A673 (cell line): ENCODE data around the gene RSRC1. TPM values are rescaled to one million over a fixed set of nuclear protein-coding genes. Genes with fewer than 3 reads are reported as not detected.

Source experiments
- BruUV-seq: library from RNA; stranded (reverse); fragments of 400-500 nt; replicated peaks from 2 replicates; lab custom pipeline; 2021; lab: Mats Ljungman, UMichigan
- CTCF ChIA-PET: fragments of 300-600 bp; sonication (Branson Sonifier 250); formaldehyde crosslinking; loops from one replicate; lab custom pipeline; 2022; ENCODE audit warnings: antibody characterized with exemption; lab: Charles Lee
- POLR2A ChIA-PET: fragments of 300-600 bp; sonication (Branson Sonifier 250); formaldehyde crosslinking; loops from one replicate; lab custom pipeline; 2022; ENCODE audit warnings: antibody characterized with exemption; ENCODE audit not compliant: low non-redundant PET; lab: Charles Lee
- DNase-seq: peaks from one replicate; pipeline ENCODE4 v3.0.0-alpha.2; 2015; ENCODE audit warnings: low spot score
- H3K27ac ChIP-seq: fragments of 200-600 bp; sonication (generic); 2 replicates; pipeline ENCODE4 v1.5.1; 2016; ENCODE audit warnings: mixed run types, low read depth, mild to moderate bottlenecking, mixed read lengths, antibody characterized with exemption, low read length; ENCODE audit not compliant: poor library complexity, severe bottlenecking
- H3K27me3 ChIP-seq: fragments of 200-600 bp; sonication (generic); replicated peaks from 2 replicates; pipeline ENCODE4 v1.6.1; 2017; ENCODE audit warnings: mixed run types, low read depth, mild to moderate bottlenecking, mixed read lengths, antibody characterized with exemption, low read length; ENCODE audit not compliant: insufficient read depth, poor library complexity
- H3K36me3 ChIP-seq: fragments of 200-600 bp; sonication (generic); 2 replicates; pipeline ENCODE4 v1.6.1; 2016; ENCODE audit warnings: mixed run types, mild to moderate bottlenecking, mixed read lengths, antibody characterized with exemption, low read length; ENCODE audit not compliant: insufficient read depth, poor library complexity, severe bottlenecking
- H3K4me1 ChIP-seq: fragments of 200-600 bp; sonication (generic); 2 replicates; pipeline ENCODE4 v1.6.1; 2017; ENCODE audit warnings: mixed run types, mild to moderate bottlenecking, mixed read lengths, antibody characterized with exemption, low read length; ENCODE audit not compliant: insufficient read depth, poor library complexity, severe bottlenecking
- H3K4me3 ChIP-seq: fragments of 200-600 bp; sonication (generic); 2 replicates; pipeline ENCODE4 v1.5.1; 2016; ENCODE audit warnings: low read depth, mixed run types, mild to moderate bottlenecking, mixed read lengths, low read length; ENCODE audit not compliant: poor library complexity, severe bottlenecking
- H3K9me3 ChIP-seq: fragments of 200-600 bp; sonication (generic); 2 replicates; pipeline ENCODE4 v1.6.1; 2016; ENCODE audit warnings: mixed run types, low read depth, mild to moderate bottlenecking, mixed read lengths, antibody characterized with exemption, low read length; ENCODE audit not compliant: poor library complexity, severe bottlenecking
- CTCF ChIP-seq: fragments of 300-800, 200-600 bp; sonication (generic); conservative IDR thresholded peaks from 2 replicates; pipeline ENCODE4 v1.5.1; 2017; ENCODE audit warnings: low read depth, mild to moderate bottlenecking, antibody characterized with exemption, low read length, moderate library complexity, mixed read lengths
- EZH2 ChIP-seq: fragments of 200-600 bp; sonication (generic); IDR thresholded peaks from 2 replicates; pipeline ENCODE4 v1.6.1; 2017; ENCODE audit warnings: borderline replicate concordance, low read depth, mild to moderate bottlenecking, mixed read lengths, antibody characterized with exemption, low read length; ENCODE audit not compliant: poor library complexity, severe bottlenecking
- intact Hi-C: fragments of 100-400 bp; cut with micrococcal nuclease; formaldehyde crosslinking; loops from one replicate; pipeline ENCODE4 v1.10.0; 2022; ENCODE audit not compliant: unreplicated experiment
- total RNA-seq: library from RNA; stranded (reverse); gene quantifications from 2 replicates; pipeline ENCODE4 v1.2.3, GENCODE V29; 2021

Gene RSRC1
- total RNA-seq, 1 experiment from 2014 or later: 59.4 TPM

- intact Hi-C loops: no loop called here
- no peaks in the 10 kb centered on the region for H3K36me3 ChIP-seq
- POLR2A ChIA-PET: no interaction called here
- TF ChIP-seq CTCF (no peak), EZH2 (no peak)
- no peaks in the 10 kb centered on the region for H3K9me3 ChIP-seq
- no TSS peak for BruUV-seq
- no peaks in the 10 kb centered on the region for H3K4me1 ChIP-seq
- DNase-seq: no peak
- no peaks in the 10 kb centered on the region for H3K27me3 ChIP-seq
- CTCF ChIA-PET: no interaction called here
- H3K27ac ChIP-seq: no peak overlapping the region
- H3K4me3 ChIP-seq: no peak overlapping the region
These were observed 238.1 kb downstream of the RSRC1 start for GRCh38 chr3:158347966-158348365.

GRCh38 chr3:158350971-158351370 lies 241.1 kb downstream of the RSRC1 start:
- no peaks in the 10 kb centered on the region for H3K36me3 ChIP-seq
- no peak for DNase-seq
- no peak overlapping the region for H3K27ac ChIP-seq
- ChIA-PET CTCF (interaction anchor here (0.6 kb wide), 1 partner anchor 745 kb away, joined by 3 read pairs; no protein-coding TSS in a partner anchor), POLR2A (no interaction called here)
- no peak for TF ChIP-seq CTCF
- TF ChIP-seq EZH2: no peak
- no peaks in the 10 kb centered on the region for H3K27me3 ChIP-seq
- intact Hi-C loops: no loop called here
- no peak overlapping the region for H3K4me3 ChIP-seq
- H3K4me1 ChIP-seq: no peaks in the 10 kb centered on the region
- no TSS peak for BruUV-seq
- H3K9me3 ChIP-seq: no peaks in the 10 kb centered on the region

- Histone ChIP-seq H3K4me3 (no peak overlapping the region), H3K36me3 (no peaks in the 10 kb centered on the region), H3K9me3 (no peaks in the 10 kb centered on the region), H3K27me3 (no peaks in the 10 kb centered on the region), H3K27ac (no peak overlapping the region), H3K4me1 (no peaks in the 10 kb centered on the region)
- ChIA-PET POLR2A (no interaction called here), CTCF (no interaction called here)
- no peak for TF ChIP-seq CTCF
- TF ChIP-seq EZH2: no peak
- no TSS peak for BruUV-seq
- DNase-seq: no peak
- intact Hi-C loops: no loop called here
These were observed 242.7 kb downstream of the RSRC1 start for GRCh38 chr3:158352551-158352950.
